Pancreas (tissue), 10 donors: ENCODE data around the gene LHPP. TPM values are rescaled to one million over a fixed set of nuclear protein-coding genes. Genes with fewer than 3 reads are reported as not detected.
"Not testable (repeated sequence)": the region's sequence is repeated elsewhere in the genome, so short reads cannot be mapped to it uniquely, and the experiment has no call there.

Source experiments
- ATAC-seq, 4 donors: fragments of 200-7000 bp; cut with Tn5 transposase; one replicate each; pipeline versions ENCODE4 v1.8.0 to v1.9.1; 2020; ENCODE audit warnings: mild to moderate bottlenecking in 4 of 4, moderate library complexity in 4 of 4
- DNase-seq, 6 donors: peaks; one replicate each; pipeline ENCODE4 v3.0.0-alpha.2; 2020
- FAIRE-seq: peaks from 2 replicates; lab custom pipeline; 2012; peaks lifted over from hg19 to GRCh38; lab: Jason Lieb, UNC
- H3K27ac ChIP-seq, 4 donors: fragments of 200-600 bp; sonication (generic); 1 replicate in 3 of 4; 2 replicates in 1 of 4; pipeline versions ENCODE4 v1.5.0 to v1.8.0; 2020
- H3K27me3 ChIP-seq, 4 donors: fragments of 200-600 bp; one replicate each; pipeline ENCODE4 v1.8.0; 2021
- H3K36me3 ChIP-seq, 3 donors: fragments of 200-600 bp; sonication (generic) in 1 of 3; one replicate each; pipeline versions ENCODE4 v1.5.0 to v1.8.0; 2020 to 2021
- H3K4me1 ChIP-seq, 3 donors: fragments of 200-600 bp; one replicate each; pipeline ENCODE4 v1.8.0; 2021
- H3K4me3 ChIP-seq, 4 donors: fragments of 200-600 bp; sonication (generic) in 2 of 4; one replicate each; pipeline versions ENCODE4 v1.5.0 to v1.8.0; 2020 to 2021
- H3K9me3 ChIP-seq, 4 donors: fragments of 200-600 bp; one replicate each; pipeline ENCODE4 v1.8.0; 2021
- CTCF ChIP-seq, 4 donors: fragments of 200-600 bp; sonication (generic) in 3 of 4; IDR thresholded peaks; one replicate each; pipeline versions ENCODE4 v1.5.0 to v1.8.0; 2021; ENCODE audit warnings: antibody characterized with exemption in 4 of 4
- WGBS, 2 donors: extraction: QIAGEN DNeasy Blood & Tissue Kit; methylation state at CpG; one replicate each; pipeline ENCODE4 v1.1.7; 2013; 5-methylcytosine and 5-hydroxymethylcytosine counted together
- intact Hi-C, 3 donors: fragments of 100-400 bp; cut with DNase I; formaldehyde crosslinking; loops; one replicate each; pipeline versions ENCODE4 v1.11.1 to v1.14.2; 2022
- polyA plus RNA-seq, 2 donors: library from polyadenylated mRNA; stranded (reverse); fragments of 200-250 nt; gene quantifications; one replicate each; pipeline ENCODE4 v1.2.3, GENCODE V29; 2013
- total RNA-seq, 6 donors: library from RNA; stranded (reverse); fragmentation: NEBNext Ultra II Directional in 4 of 6; extraction: Animal tissue kit (Norgen Biotek cat#: 25700) in 4 of 6; gene quantifications; one replicate each; pipeline versions ENCODE4 v1.2.1 to v1.2.4, GENCODE V29; 2021 to 2023
- donor health status: healthy with polysubstance abuse.
- donor health status: DM: no; HTN: no; CAD: no; lungs with moderate emphysema.
- donor health status: DM: no; HTN: no; CAD: no.
- donor health status: control.
- donor health status: control.
- donor health status: Bipolar disorder and iron deficiency.
- donor health status: DM: yes; HTN: yes; CAD: no.
- donor health status: DM: no; HTN: no; CAD: no.
- donor health status: DM: no; HTN: no; CAD: no.
- donor health status: DM: yes; HTN: yes; CAD: no.

The LHPP gene
- total and polyA plus RNA-seq, 8 donors = 5.3 to 10.8 (median 7.8) TPM

- DNase-seq (no peak), ATAC-seq (no peak), FAIRE-seq (no peak)
- intact Hi-C loops = no loop called here
- Histone ChIP-seq H3K36me3 (no peaks in the 10 kb centered on the region), H3K27me3 (peaks cover 0 to 5% (median 2%) of the 10 kb centered on the region in 4 donors), H3K9me3 (no peaks in the 10 kb centered on the region), H3K27ac (no peak overlapping the region), H3K4me3 (no peak overlapping the region), H3K4me1 (peaks cover 0 to 7% (median 4%) of the 10 kb centered on the region in 3 donors)
- no peak for TF ChIP-seq CTCF (IDR thresholded peaks at IDR 0.05)
- 78 to 90% methylated on average over 4 of the region's 4 CpGs for WGBS, 2 donors
Observed at GRCh38 chr10:124430077-124430476, 31.5 kb upstream of the LHPP start.

- Histone ChIP-seq H3K4me1 (no peaks in the 10 kb centered on the region), H3K4me3 (no peak overlapping the region), H3K27ac (no peak overlapping the region), H3K36me3 (no peaks in the 10 kb centered on the region), H3K27me3 (peaks cover 0 to 4% (median 0%) of the 10 kb centered on the region in 4 donors), H3K9me3 (no peaks in the 10 kb centered on the region)
- DNase-seq (no peak), ATAC-seq (no peak), FAIRE-seq (no peak)
- intact Hi-C loops = no loop called here
- no peak for TF ChIP-seq CTCF (IDR thresholded peaks at IDR 0.05)
- 70 to 72% methylated on average over 3 of the region's 3 CpGs for WGBS, 2 donors
Observed at GRCh38 chr10:124433461-124433860, 28.2 kb upstream of the LHPP start.

- DNase-seq, H3K27me3 ChIP-seq, H3K4me3 ChIP-seq, H3K36me3 ChIP-seq, H3K27ac ChIP-seq, ATAC-seq, H3K4me1 ChIP-seq, H3K9me3 ChIP-seq, intact Hi-C loops, FAIRE-seq: not testable (repeated sequence)
- WGBS, 2 donors = 92 to 93% methylated on average over 4 of the region's 4 CpGs
Observed at GRCh38 chr10:124435683-124436082, 25.9 kb upstream of the LHPP start.

GRCh38 chr10:124436191-124436638 is 25.4 kb upstream of the LHPP start:
- no peak for TF ChIP-seq CTCF (IDR thresholded peaks at IDR 0.05)
- WGBS, 2 donors = 79 to 83% methylated on average over 8 of the region's 8 CpGs
- no peaks in the 10 kb centered on the region for H3K27me3 ChIP-seq
- ATAC-seq (no peak), DNase-seq (no peak), FAIRE-seq (no peak)
- no peaks in the 10 kb centered on the region for H3K36me3 ChIP-seq
- H3K4me3 ChIP-seq = no peak overlapping the region
- H3K27ac ChIP-seq = no peak overlapping the region
- H3K9me3 ChIP-seq = no peaks in the 10 kb centered on the region
- no peaks in the 10 kb centered on the region for H3K4me1 ChIP-seq
- intact Hi-C loops = no loop called here

- H3K4me1 ChIP-seq, H3K4me3 ChIP-seq, FAIRE-seq, DNase-seq, H3K9me3 ChIP-seq, ATAC-seq, intact Hi-C loops, H3K36me3 ChIP-seq, H3K27ac ChIP-seq, H3K27me3 ChIP-seq: not testable (repeated sequence)
- WGBS, 2 donors = 80 to 82% methylated on average over 5 of the region's 5 CpGs
Observed at GRCh38 chr10:124441694-124442093, 19.9 kb upstream of the LHPP start.

GRCh38 chr10:124446830-124447750 is 14.5 kb upstream of the LHPP start:
- H3K27me3 ChIP-seq = peaks cover 0 to 38% (median 17%) of the 10 kb centered on the region in 4 donors
- no peak for FAIRE-seq

More at GRCh38 chr10:124446830-124447750, 14.5 kb upstream of the LHPP start:
- DNase-seq (no peak), ATAC-seq (no peak)
- Histone ChIP-seq H3K4me3 (peak overlapping the region in 2 of 4 donors; percentile 26 to 41), H3K36me3 (no peaks in the 10 kb centered on the region), H3K27ac (no peak overlapping the region), H3K9me3 (no peaks in the 10 kb centered on the region), H3K4me1 (peaks cover 0 to 9% (median 7%) of the 10 kb centered on the region in 3 donors)
- TF ChIP-seq CTCF (IDR thresholded peaks at IDR 0.05) = no peak
- WGBS, 2 donors = 11 to 22% methylated on average over 45 to 71 of the region's 71 CpGs
- intact Hi-C loops = no loop called here
